ENCODE data around the gene ELFN2. TPM values are rescaled to one million over a fixed set of nuclear protein-coding genes. Genes with fewer than 3 reads are reported as not detected.

Gene ELFN2
- polyA plus RNA-seq, 2 of the 4 experiments (the other 2 are of a cell fraction): 0.94 to 8.1 TPM

GRCh38 chr22:37368058-37368457 lies 59.2 kb downstream of the ELFN2 start:
- no peaks in the 10 kb centered on the region for H3K9me3 ChIP-seq
- TF ChIP-seq RNF2 (IDR thresholded peaks at IDR 0.05; ENCODE audit: borderline replicate concordance, low read depth) (no peak), MAX (IDR thresholded peaks at IDR 0.05) (no peak), TFCP2L1 (CRISPR knock-in tag; IDR thresholded peaks at IDR 0.05) (no peak), E2F6 (IDR thresholded peaks at IDR 0.05; ENCODE audit: borderline replicate concordance, low read depth) (no peak), CHD4 (IDR thresholded peaks at IDR 0.05; ENCODE audit: borderline replicate concordance) (no peak), SREBF2 (IDR thresholded peaks at IDR 0.05) (no peak), ZC3H11A (IDR thresholded peaks at IDR 0.05) (no peak), RCOR1 (IDR thresholded peaks at IDR 0.05; ENCODE audit: low read depth, low read length) (no peak), ELK1 (IDR thresholded peaks at IDR 0.05; ENCODE audit: low read depth, low read length) (no peak), CTCF (IDR thresholded peaks at IDR 0.05) (no peak), CHD2 (IDR thresholded peaks at IDR 0.05; ENCODE audit: low read length, partially characterized antibody) (no peak), POLR2AphosphoS2 (conservative IDR thresholded peaks at IDR 0.05; ENCODE audit: low read length) (no peak)
- ChIA-PET CTCF (no interaction called here), POLR2A (no interaction called here)
- no peak overlapping the region for H3K4me3 ChIP-seq
- H3K27ac ChIP-seq: no peak overlapping the region
- H3K4me1 ChIP-seq: no peaks in the 10 kb centered on the region
- ATAC-seq: no peak
- WGBS (ENCODE audit: missing lambda C conversion rate): 95% methylated on average over 3 of the region's 4 CpGs
- no peak for DNase-seq (ENCODE audit: low read depth in 1 of 2, low spot score in 1 of 2)
- FAIRE-seq: no peak
- no peak overlapping the region for H3K4me2 ChIP-seq

- FAIRE-seq: no peak
Measured at GRCh38 chr22:37366601-37367000, 60.7 kb downstream of the ELFN2 start.

More at GRCh38 chr22:37366601-37367000, 60.7 kb downstream of the ELFN2 start:
- H3K4me1 ChIP-seq: no peaks in the 10 kb centered on the region
- no peaks in the 10 kb centered on the region for H3K9me3 ChIP-seq
- H3K4me3 ChIP-seq: no peak overlapping the region
- ATAC-seq (no peak), DNase-seq (ENCODE audit: low read depth in 1 of 2, low spot score in 1 of 2) (no peak)
- CTCF ChIA-PET: no interaction called here
- TF ChIP-seq ZFP36 (IDR thresholded peaks at IDR 0.05; ENCODE audit: borderline replicate concordance, partially characterized antibody): no peak
- no peak for TF ChIP-seq EHMT2 (IDR thresholded peaks at IDR 0.05; ENCODE audit: low read depth)
- no peak for TF ChIP-seq RAD21 (conservative IDR thresholded peaks at IDR 0.05 in 1 of 2, IDR thresholded peaks at IDR 0.05 in 1 of 2)
- no peak for TF ChIP-seq RARB (CRISPR knock-in tag; IDR thresholded peaks at IDR 0.05)
- no peak for TF ChIP-seq HOXB5 (CRISPR knock-in tag; IDR thresholded peaks at IDR 0.05)
- no peak for TF ChIP-seq REST (IDR thresholded peaks at IDR 0.05)
- TF ChIP-seq SREBF2 (IDR thresholded peaks at IDR 0.05): no peak
- TF ChIP-seq ZNF302 (CRISPR knock-in tag; IDR thresholded peaks at IDR 0.05): no peak
- TF ChIP-seq CBX2 (IDR thresholded peaks at IDR 0.05; ENCODE audit: borderline replicate concordance, low read depth): no peak
- no peak for TF ChIP-seq SMC3 (IDR thresholded peaks at IDR 0.05)
- TF ChIP-seq RFX5 (IDR thresholded peaks at IDR 0.05): no peak
- no peak for TF ChIP-seq HEYL (CRISPR knock-in tag; IDR thresholded peaks at IDR 0.05)
- no peak for TF ChIP-seq HES2 (IDR thresholded peaks at IDR 0.05)
- no peak for TF ChIP-seq POLR2A (IDR thresholded peaks at IDR 0.05; ENCODE audit: low read length)
- no peak for TF ChIP-seq HOXA7 (CRISPR knock-in tag; IDR thresholded peaks at IDR 0.05)
- no peak overlapping the region for H3K27ac ChIP-seq
- H3K4me2 ChIP-seq: no peak overlapping the region
- 80% methylated on average over 4 of the region's 8 CpGs for WGBS (ENCODE audit: missing lambda C conversion rate)
- POLR2A ChIA-PET: no interaction called here

Measured in A549 (cell line).